WTC11 (cell line): ENCODE measurements around the gene CATSPERZ. TPM values are rescaled to one million over a fixed set of nuclear protein-coding genes. Genes with fewer than 3 reads are reported as not detected.

ENCODE experiments used
- ATAC-seq: fragments of 200-7000 bp; cut with Tn5 transposase; 2 replicates; pipeline ENCODE4 v1.10.0; 2021; ENCODE audit warnings: mild to moderate bottlenecking, moderate library complexity
- CTCF ChIA-PET: fragments of 300-600 bp; sonication (Branson Sonifier 250); formaldehyde crosslinking; loops from one replicate; lab custom pipeline; 2021; ENCODE audit warnings: antibody characterized with exemption; lab: Charles Lee
- POLR2A ChIA-PET: fragments of 350-600 bp; sonication (Branson Sonifier 250); formaldehyde crosslinking; loops from one replicate; lab custom pipeline; 2021; ENCODE audit warnings: antibody characterized with exemption; lab: Charles Lee
- DNase-seq: peaks from one replicate; pipeline ENCODE4 v3.0.0; 2021; ENCODE audit warnings: low spot score
- H3K27ac Mint-ChIP-seq: 2 replicates; pipeline ENCODE4 v1.8.0; 2021; ENCODE audit warnings: mixed read lengths
- H3K27me3 Mint-ChIP-seq: 2 replicates; pipeline ENCODE4 v1.8.0; 2021; ENCODE audit warnings: low read depth, mild to moderate bottlenecking, moderate library complexity, mixed read lengths
- H3K36me3 Mint-ChIP-seq: 2 replicates; pipeline ENCODE4 v1.8.0; 2021; ENCODE audit warnings: mixed read lengths
- H3K4me1 Mint-ChIP-seq: 2 replicates; pipeline ENCODE4 v1.8.0; 2022; ENCODE audit warnings: mixed read lengths
- H3K4me3 Mint-ChIP-seq: 2 replicates; pipeline ENCODE4 v1.8.0; 2021; ENCODE audit warnings: mild to moderate bottlenecking, moderate library complexity, mixed read lengths
- H3K9me3 Mint-ChIP-seq: 2 replicates; pipeline ENCODE4 v1.8.0; 2021; ENCODE audit warnings: mixed read lengths
- ARID4B ChIP-seq: sonication (generic); formaldehyde crosslinking; IDR thresholded peaks from 2 replicates; pipeline ENCODE4 v1.8.0; 2023; ENCODE audit warnings: missing genetic modification reagents, mild to moderate bottlenecking, borderline replicate concordance
- ATF1 ChIP-seq: sonication (generic); formaldehyde crosslinking; IDR thresholded peaks from 2 replicates; pipeline ENCODE4 v1.8.1; 2023; ENCODE audit warnings: mild to moderate bottlenecking, moderate library complexity, missing genetic modification reagents
- CBFB ChIP-seq: sonication (generic); formaldehyde crosslinking; IDR thresholded peaks from 2 replicates; pipeline ENCODE4 v1.8.1; 2022; ENCODE audit warnings: mild to moderate bottlenecking, low read depth, missing genetic modification reagents
- CREB1 ChIP-seq: sonication (generic); formaldehyde crosslinking; IDR thresholded peaks from 2 replicates; pipeline ENCODE4 v1.8.0; 2023; ENCODE audit warnings: mild to moderate bottlenecking, missing genetic modification reagents
- HMGXB4 ChIP-seq: sonication (generic); formaldehyde crosslinking; IDR thresholded peaks from 2 replicates; pipeline ENCODE4 v1.8.1; 2023; ENCODE audit warnings: mild to moderate bottlenecking, moderate library complexity, missing genetic modification reagents
- NFE2L1 ChIP-seq: sonication (generic); formaldehyde crosslinking; IDR thresholded peaks from 2 replicates; pipeline ENCODE4 v1.8.1; 2023; ENCODE audit warnings: missing genetic modification reagents
- NR2C2 ChIP-seq: sonication (generic); formaldehyde crosslinking; IDR thresholded peaks from 2 replicates; pipeline ENCODE4 v1.8.0; 2022; ENCODE audit warnings: mild to moderate bottlenecking, missing genetic modification reagents
- OVOL2 ChIP-seq: fragments of 250-450 bp; sonication (Bioruptor Pico); IDR thresholded peaks from 2 replicates; pipeline ENCODE4 v1.9.0; 2021; ENCODE audit warnings: mild to moderate bottlenecking, borderline replicate concordance
- PREB ChIP-seq: sonication (generic); formaldehyde crosslinking; IDR thresholded peaks from 2 replicates; pipeline ENCODE4 v1.8.1; 2022; ENCODE audit warnings: mild to moderate bottlenecking, missing genetic modification reagents, moderate library complexity, borderline replicate concordance
- SOX15 ChIP-seq: fragments of 250-450 bp; sonication (Bioruptor Pico); IDR thresholded peaks from 2 replicates; pipeline ENCODE4 v1.9.0; 2021; ENCODE audit warnings: mild to moderate bottlenecking
- ZBTB43 ChIP-seq: sonication (generic); formaldehyde crosslinking; IDR thresholded peaks from 2 replicates; pipeline ENCODE4 v1.8.1; 2023; ENCODE audit warnings: mild to moderate bottlenecking, missing genetic modification reagents
- ZNF423 ChIP-seq: fragments of 250-450 bp; sonication (Bioruptor Pico); IDR thresholded peaks from 2 replicates; pipeline ENCODE4 v2.1.2; 2022; ENCODE audit warnings: mild to moderate bottlenecking, moderate library complexity
- ZNF512 ChIP-seq: sonication (generic); formaldehyde crosslinking; IDR thresholded peaks from 2 replicates; pipeline ENCODE4 v1.8.1; 2022; ENCODE audit warnings: missing genetic modification reagents, borderline replicate concordance
- total RNA-seq: library from RNA; stranded (reverse); gene quantifications from 3 replicates; pipeline ENCODE4 v1.2.3, GENCODE V29; 2021
- TF ChIP-seq, protein P1 (sequence below): fragments of 250-450 bp; sonication (Bioruptor Pico); IDR thresholded peaks from 2 replicates; pipeline ENCODE4 v1.9.0; 2021; ENCODE audit warnings: moderate library complexity, mild to moderate bottlenecking, inconsistent platforms, borderline replicate concordance

CATSPERZ gene
- total RNA-seq, 1 experiment from 2014 or later, result 2.5 TPM

GRCh38 chr11:64278576-64279190 is 21.5 kb upstream of the CATSPERZ start:
- H3K4me3 Mint-ChIP-seq, result no peak overlapping the region
- no peaks in the 10 kb centered on the region for H3K27me3 Mint-ChIP-seq
- H3K9me3 Mint-ChIP-seq, result no peaks in the 10 kb centered on the region
- ChIA-PET POLR2A (no interaction called here), CTCF (interaction anchor here (0.6 to 4.0 kb wide), 8 partner anchors 8 to 441 kb away, joined by 3 to 24 read pairs (median 4); partner anchors contain the start of genes CATSPERZ, ESRRA, KCNK4 and PLCB3)
- H3K4me1 Mint-ChIP-seq, result peaks cover 19% of the 10 kb centered on the region
- DNase-seq, result no peak
- H3K27ac Mint-ChIP-seq, result peak overlapping the region; percentile 12; the same call in 1 of the 2 replicates
- no peak for TF ChIP-seq NR2C2 (CRISPR knock-in tag)
- TF ChIP-seq, protein P1, sequence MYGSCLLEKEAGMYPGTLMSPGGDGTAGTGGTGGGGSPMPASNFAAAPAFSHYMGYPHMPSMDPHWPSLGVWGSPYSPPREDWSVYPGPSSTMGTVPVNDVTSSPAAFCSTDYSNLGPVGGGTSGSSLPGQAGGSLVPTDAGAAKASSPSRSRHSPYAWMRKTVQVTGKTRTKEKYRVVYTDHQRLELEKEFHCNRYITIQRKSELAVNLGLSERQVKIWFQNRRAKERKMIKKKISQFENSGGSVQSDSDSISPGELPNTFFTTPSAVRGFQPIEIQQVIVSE (CRISPR knock-in tag), result no peak
- no peak for TF ChIP-seq PREB (CRISPR knock-in tag)
- no peak for TF ChIP-seq ARID4B (CRISPR knock-in tag)
- no peak for TF ChIP-seq NFE2L1 (CRISPR knock-in tag)
- no peak for TF ChIP-seq ZNF512 (CRISPR knock-in tag)
- no peak for TF ChIP-seq OVOL2 (CRISPR knock-in tag)
- TF ChIP-seq ZNF423, result no peak
- no peak for TF ChIP-seq ATF1 (CRISPR knock-in tag)
- no peak for TF ChIP-seq CREB1 (CRISPR knock-in tag)
- no peak for TF ChIP-seq ZBTB43 (CRISPR knock-in tag)
- no peak for TF ChIP-seq SOX15 (CRISPR knock-in tag)
- no peak for TF ChIP-seq CBFB
- no peak for TF ChIP-seq HMGXB4
- ATAC-seq, result no peak
- H3K36me3 Mint-ChIP-seq, result peaks cover 12% of the 10 kb centered on the region
